Activated CD8-positive, alpha-beta memory T cell treated with anti-CD3 and anti-CD28 coated beads, Interleukin-2, amount 50 U/mL, for 4 hours (primary cell): ENCODE data around the gene TP53AIP1.

Experiments
- DNase-seq: peaks from one replicate; pipeline ENCODE4 v3.0.0-alpha.2; 2020

Gene TP53AIP1

GRCh38 chr11:128942272-128942612, 429 bp downstream of the TP53AIP1 start:
- no peak for DNase-seq

- no peak for DNase-seq
Measured at GRCh38 chr11:128941573-128942271, 949 bp downstream of the TP53AIP1 start.

- no peak for DNase-seq
Measured at GRCh38 chr11:128941110-128941509, 1.6 kb downstream of the TP53AIP1 start.

GRCh38 chr11:128940603-128941002, 2.1 kb downstream of the TP53AIP1 start:
- no peak for DNase-seq

- no peak for DNase-seq
Measured at GRCh38 chr11:128940156-128940555, 2.5 kb downstream of the TP53AIP1 start.

GRCh38 chr11:128939591-128939990, 3.1 kb downstream of the TP53AIP1 start:
- DNase-seq = no peak

- no peak for DNase-seq
Measured at GRCh38 chr11:128938156-128938885, 4.3 kb downstream of the TP53AIP1 start.

GRCh38 chr11:128937480-128937879, 5.2 kb downstream of the TP53AIP1 start:
- DNase-seq = no peak

GRCh38 chr11:128936606-128937251, 5.9 kb downstream of the TP53AIP1 start:
- DNase-seq = no peak

GRCh38 chr11:128934926-128935325, 7.7 kb downstream of the TP53AIP1 start:
- no peak for DNase-seq

- DNase-seq = no peak
Measured at GRCh38 chr11:128934351-128934750, 8.3 kb downstream of the TP53AIP1 start.

- DNase-seq = no peak
Measured at GRCh38 chr11:128933481-128934178, 9.0 kb downstream of the TP53AIP1 start.

GRCh38 chr11:128931668-128932067, 11.0 kb downstream of the TP53AIP1 start:
- no peak for DNase-seq

- DNase-seq = no peak
Measured at GRCh38 chr11:128931066-128931465, 11.6 kb downstream of the TP53AIP1 start.

GRCh38 chr11:128929991-128930390, 12.7 kb downstream of the TP53AIP1 start:
- no peak for DNase-seq

- no peak for DNase-seq
Measured at GRCh38 chr11:128929468-128929867, 13.2 kb downstream of the TP53AIP1 start.

GRCh38 chr11:128928400-128928799, 14.3 kb downstream of the TP53AIP1 start:
- DNase-seq = no peak

- DNase-seq = no peak
Measured at GRCh38 chr11:128927683-128928336, 14.9 kb downstream of the TP53AIP1 start.

GRCh38 chr11:128927108-128927461, 15.6 kb downstream of the TP53AIP1 start:
- DNase-seq = no peak

GRCh38 chr11:128926437-128927107, 16.1 kb downstream of the TP53AIP1 start:
- no peak for DNase-seq

- no peak for DNase-seq
Measured at GRCh38 chr11:128926000-128926399, 16.7 kb downstream of the TP53AIP1 start.

GRCh38 chr11:128925250-128925600, 17.4 kb downstream of the TP53AIP1 start:
- no peak for DNase-seq
